Right ventricle myocardium superior (tissue), 1 donor: Measurements from ENCODE around the gene ZNF385A. TPM values are rescaled to one million over a fixed set of nuclear protein-coding genes. Genes with fewer than 3 reads are reported as not detected.

Experiments used
- ATAC-seq: fragments of 200-7000 bp; cut with Tn5 transposase; one replicate; pipeline ENCODE4 v1.9.1; 2020; ENCODE audit warnings: mild to moderate bottlenecking; ENCODE audit not compliant: poor library complexity
- DNase-seq: peaks from one replicate; pipeline ENCODE4 v3.0.0-alpha.2; 2020
- intact Hi-C: fragments of 100-400 bp; cut with DNase I; formaldehyde crosslinking; loops from one replicate; pipeline ENCODE4 v1.11.2; 2022
- total RNA-seq: library from RNA; stranded (reverse); fragmentation: NEBNext Ultra II Directional; extraction: Animal tissue kit (Norgen Biotek cat#: 25700); gene quantifications from one replicate; pipeline ENCODE4 v1.2.1, GENCODE V29; 2021
- donor health status: DM: no; HTN: yes; CAD: no; lungs with severe emphysema.

ZNF385A gene
- total RNA-seq, 1 donor from 2014 or later: 10.7 TPM

GRCh38 chr12:54379398-54380201 is 4.9 kb downstream of the ZNF385A start:
- DNase-seq (peak; percentile 95), ATAC-seq (peak; percentile 87)
- intact Hi-C loops: no loop called here

GRCh38 chr12:54378796-54379397 is 5.6 kb downstream of the ZNF385A start:
- DNase-seq: peak; percentile 83
- intact Hi-C loops: no loop called here

GRCh38 chr12:54377797-54378515 is 6.6 kb downstream of the ZNF385A start:
- intact Hi-C loops: no loop called here
- no peak for DNase-seq
- no peak for ATAC-seq

More at GRCh38 chr12:54378796-54379397, 5.6 kb downstream of the ZNF385A start:
- peak; percentile 91 for ATAC-seq

- intact Hi-C loops: no loop called here
- DNase-seq (no peak), ATAC-seq (no peak)
Measured at GRCh38 chr12:54377007-54377406, 7.5 kb downstream of the ZNF385A start.

- ATAC-seq (no peak), DNase-seq (no peak)
- intact Hi-C loops: no loop called here
Measured at GRCh38 chr12:54376596-54376995, 7.9 kb downstream of the ZNF385A start.

- DNase-seq: no peak
- intact Hi-C loops: no loop called here
Measured at GRCh38 chr12:54375259-54375579, 9.3 kb downstream of the ZNF385A start.

GRCh38 chr12:54374562-54375258 is 9.8 kb downstream of the ZNF385A start:
- intact Hi-C loops: no loop called here
- ATAC-seq: no peak
- peak; percentile 74 for DNase-seq

More at GRCh38 chr12:54375259-54375579, 9.3 kb downstream of the ZNF385A start:
- ATAC-seq: peak; percentile 1

GRCh38 chr12:54373649-54374561 is 10.6 kb downstream of the ZNF385A start:
- intact Hi-C loops: no loop called here
- no peak for DNase-seq

GRCh38 chr12:54372113-54372806 is 12.3 kb downstream of the ZNF385A start:
- intact Hi-C loops: no loop called here
- ATAC-seq (no peak), DNase-seq (no peak)

More at GRCh38 chr12:54373649-54374561, 10.6 kb downstream of the ZNF385A start:
- ATAC-seq: no peak

GRCh38 chr12:54371328-54372112 is 13.0 kb downstream of the ZNF385A start:
- DNase-seq (peak; percentile 86), ATAC-seq (peak; percentile 19)
- intact Hi-C loops: no loop called here

GRCh38 chr12:54370171-54370730 is 14.3 kb downstream of the ZNF385A start:
- DNase-seq (peak; percentile 86), ATAC-seq (peak; percentile 77)
- intact Hi-C loops: no loop called here

- ATAC-seq: peak; percentile 8
- no peak for DNase-seq
- intact Hi-C loops: no loop called here
Measured at GRCh38 chr12:54369597-54370131, 14.9 kb downstream of the ZNF385A start.

GRCh38 chr12:54368709-54369596 is 15.6 kb downstream of the ZNF385A start:
- peak; percentile 72 for ATAC-seq
- intact Hi-C loops: no loop called here
- DNase-seq: peak; percentile 94

- intact Hi-C loops: no loop called here
- DNase-seq: no peak
- ATAC-seq: no peak
Measured at GRCh38 chr12:54368025-54368708, 16.4 kb downstream of the ZNF385A start.

- ATAC-seq: no peak
- intact Hi-C loops: loop anchor here (5.0 kb wide), 1 partner anchor 147 kb away; no protein-coding TSS in a partner anchor
- no peak for DNase-seq
Measured at GRCh38 chr12:54364413-54364812, 20.1 kb downstream of the ZNF385A start, which contains the start of gene GPR84. GPR84 (minus strand) TSS chr12:54364486; CDS start chr12:54363851, 635 bp downstream.
